HepG2 (cell line): ENCODE data around the gene MUC4. TPM values are rescaled to one million over a fixed set of nuclear protein-coding genes. Genes with fewer than 3 reads are reported as not detected.

Experiments
- ATF1 ChIP-seq: IDR thresholded peaks from 2 replicates; pipeline ENCODE4 v1.6.1; 2016; ENCODE audit warnings: mild to moderate bottlenecking, control low read depth
- CENPX ChIP-seq: sonication (generic); formaldehyde crosslinking; IDR thresholded peaks from 2 replicates; pipeline ENCODE4 v1.9.0; 2021; ENCODE audit warnings: mild to moderate bottlenecking, missing genetic modification reagents, moderate library complexity
- EZH2 ChIP-seq: conservative IDR thresholded peaks from 2 replicates; pipeline ENCODE4 v1.6.1; 2012; ENCODE audit warnings: mild to moderate bottlenecking, low read depth, low read length, moderate library complexity
- HOXA3 ChIP-seq: sonication (generic); formaldehyde crosslinking; IDR thresholded peaks from 2 replicates; pipeline ENCODE4 v1.5.0; 2020; ENCODE audit warnings: missing genetic modification reagents
- KMT2A ChIP-seq: sonication (generic); formaldehyde crosslinking; IDR thresholded peaks from 2 replicates; pipeline ENCODE4 v1.4.0; 2020; ENCODE audit warnings: missing genetic modification reagents
- LCORL ChIP-seq, 2 experiments: fragments of 450-650 bp in 1 of 2; sonication (generic) in 1 of 2; formaldehyde crosslinking in 1 of 2; IDR thresholded peaks; 2 replicates each; pipeline versions ENCODE4 v1.5.0 to v1.6.1; 2017 to 2020; ENCODE audit warnings: antibody characterized with exemption in 1 of 2, missing genetic modification reagents in 1 of 2
- MIXL1 ChIP-seq: IDR thresholded peaks from 2 replicates; pipeline ENCODE4 v1.6.1; 2016
- MXD4 ChIP-seq: IDR thresholded peaks from 2 replicates; pipeline ENCODE4 v1.6.1; 2016; ENCODE audit warnings: mild to moderate bottlenecking, missing biosample characterization, missing genetic modification reagents
- MYC ChIP-seq: sonication (generic); formaldehyde crosslinking; IDR thresholded peaks from 2 replicates; pipeline ENCODE4 v1.9.0; 2021; ENCODE audit warnings: missing genetic modification reagents, borderline replicate concordance
- NFYB ChIP-seq: sonication (generic); formaldehyde crosslinking; IDR thresholded peaks from 2 replicates; pipeline ENCODE4 v1.4.0; 2020; ENCODE audit warnings: missing genetic modification reagents
- NR3C1 ChIP-seq: sonication (generic); formaldehyde crosslinking; IDR thresholded peaks from 2 replicates; pipeline ENCODE4 v1.4.0; 2020; ENCODE audit warnings: missing genetic modification reagents
- POLR2AphosphoS5 ChIP-seq: IDR thresholded peaks from 2 replicates; pipeline ENCODE4 v1.6.1; 2012; ENCODE audit warnings: low read depth, low read length
- RORA ChIP-seq: sonication (generic); formaldehyde crosslinking; IDR thresholded peaks from 2 replicates; pipeline ENCODE4 v1.5.0; 2020; ENCODE audit warnings: mild to moderate bottlenecking, missing genetic modification reagents, moderate library complexity
- SIN3A ChIP-seq: IDR thresholded peaks from 2 replicates; pipeline ENCODE4 v1.6.1; 2011; ENCODE audit warnings: low read depth, mild to moderate bottlenecking, control low read depth, low read length, borderline replicate concordance
- SOX5 ChIP-seq: IDR thresholded peaks from 2 replicates; pipeline ENCODE4 v1.6.1; 2016; ENCODE audit warnings: borderline replicate concordance
- YEATS4 ChIP-seq: sonication (generic); formaldehyde crosslinking; IDR thresholded peaks from 2 replicates; pipeline ENCODE4 v1.4.0; 2020; ENCODE audit warnings: missing genetic modification reagents, borderline replicate concordance
- ZBTB42 ChIP-seq: sonication (generic); formaldehyde crosslinking; IDR thresholded peaks from 2 replicates; pipeline ENCODE4 v1.5.0; 2020; ENCODE audit warnings: mild to moderate bottlenecking, missing genetic modification reagents
- ZNF235 ChIP-seq: sonication (generic); formaldehyde crosslinking; IDR thresholded peaks from 2 replicates; pipeline ENCODE4 v1.8.1; 2023; ENCODE audit warnings: mild to moderate bottlenecking, missing genetic modification reagents, borderline replicate concordance
- ZNF644 ChIP-seq: IDR thresholded peaks from 2 replicates; pipeline ENCODE4 v1.6.1; 2016; ENCODE audit warnings: low read depth
- ZNF772 ChIP-seq: sonication (generic); formaldehyde crosslinking; IDR thresholded peaks from 2 replicates; pipeline ENCODE4 v1.5.0; 2020; ENCODE audit warnings: mild to moderate bottlenecking, missing genetic modification reagents
- polyA plus RNA-seq, 8 experiments: library from polyadenylated mRNA; depleted of rRNA in 3 of 8; stranded (reverse) in 7 of 8; unstranded in 1 of 8; fragments of >200 nt; fragmentation: Illumina TruSeq in 4 of 8; extraction: Trizol in 4 of 8; gene quantifications; 2 replicates each; pipeline versions ENCODE4 v1.2.1 to v1.2.3, GENCODE V29; 2011 to 2016; ENCODE audit warnings: low read depth in 4 of 8, missing spikeins in 1 of 8, mixed read lengths in 1 of 8; ENCODE audit not compliant: insufficient read depth in 1 of 8
- total RNA-seq, 5 experiments: library from RNA; depleted of rRNA; stranded (reverse); fragments of >200 nt; fragmentation: Illumina TruSeq; extraction: Trizol; gene quantifications; 2 replicates each; pipeline ENCODE4 v1.2.3, GENCODE V29; 2016; ENCODE audit warnings: low read depth in 1 of 5
- TF ChIP-seq, protein P1 (sequence below): sonication (generic); formaldehyde crosslinking; IDR thresholded peaks from 2 replicates; pipeline ENCODE4 v1.9.0; 2021; ENCODE audit warnings: mild to moderate bottlenecking, missing genetic modification reagents
- TF ChIP-seq, protein P2 (sequence below), 2 experiments: fragments of 450-650 bp in 1 of 2; sonication (generic) in 1 of 2; formaldehyde crosslinking; IDR thresholded peaks; 2 replicates each; pipeline versions ENCODE4 v1.5.0 to v1.8.0; 2020 to 2022; ENCODE audit warnings: mild to moderate bottlenecking in 1 of 2, missing genetic modification reagents in 1 of 2
- TF ChIP-seq, protein P3 (sequence below): IDR thresholded peaks from 2 replicates; pipeline ENCODE4 v1.6.1; 2018; ENCODE audit warnings: missing genetic modification reagents, mild to moderate bottlenecking, missing compliant biosample characterization

MUC4 gene
- total and polyA plus RNA-seq, 2 of the 13 experiments (the other 11 are each of a cell fraction or from before 2014, with no cell fraction given): not detected

DNA sequence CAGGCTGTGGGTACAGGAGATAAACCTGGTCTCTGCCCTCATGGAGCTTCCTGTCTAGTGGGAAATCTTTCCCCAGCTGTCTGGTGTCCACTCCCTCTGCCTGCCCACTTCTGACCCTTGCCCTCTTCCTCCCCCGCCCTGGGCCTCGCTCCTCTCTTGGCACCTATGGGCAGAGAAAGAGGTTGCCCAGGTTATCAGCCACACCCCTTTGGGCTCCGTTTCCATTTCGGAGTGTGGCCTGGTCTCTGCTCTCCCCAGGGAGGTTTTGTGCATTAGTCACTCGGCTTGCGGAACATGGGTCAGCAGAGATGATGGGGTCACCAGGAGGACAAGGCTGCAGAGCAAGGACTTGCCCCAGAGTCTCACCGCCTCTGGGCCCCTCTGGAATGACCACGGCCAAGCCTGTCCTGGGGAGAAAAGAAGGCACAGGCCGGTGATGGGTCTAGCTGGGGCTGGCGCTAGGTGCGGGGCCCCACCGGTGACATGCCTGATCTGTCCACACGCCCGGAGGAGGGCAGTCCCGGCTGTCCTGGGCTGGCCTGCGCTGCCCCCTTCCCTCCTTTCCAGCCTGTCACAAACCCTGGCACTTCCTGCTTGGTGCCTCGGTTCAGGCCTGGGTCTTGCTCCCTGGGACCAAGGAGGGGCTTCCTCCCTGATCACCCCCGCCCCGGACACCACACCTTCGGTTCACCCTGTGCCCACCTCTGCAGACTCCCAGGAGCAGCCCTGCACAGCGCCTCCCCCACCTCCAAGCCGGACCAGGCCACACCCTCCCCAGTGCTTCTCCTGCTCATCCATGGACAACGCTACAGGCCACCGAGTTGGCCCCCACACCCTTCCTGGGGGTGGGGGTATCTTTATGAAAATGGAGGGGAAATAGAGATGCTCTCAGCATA is 35.6 kb upstream of the MUC4 start (continued):
- TF ChIP-seq, protein P1, sequence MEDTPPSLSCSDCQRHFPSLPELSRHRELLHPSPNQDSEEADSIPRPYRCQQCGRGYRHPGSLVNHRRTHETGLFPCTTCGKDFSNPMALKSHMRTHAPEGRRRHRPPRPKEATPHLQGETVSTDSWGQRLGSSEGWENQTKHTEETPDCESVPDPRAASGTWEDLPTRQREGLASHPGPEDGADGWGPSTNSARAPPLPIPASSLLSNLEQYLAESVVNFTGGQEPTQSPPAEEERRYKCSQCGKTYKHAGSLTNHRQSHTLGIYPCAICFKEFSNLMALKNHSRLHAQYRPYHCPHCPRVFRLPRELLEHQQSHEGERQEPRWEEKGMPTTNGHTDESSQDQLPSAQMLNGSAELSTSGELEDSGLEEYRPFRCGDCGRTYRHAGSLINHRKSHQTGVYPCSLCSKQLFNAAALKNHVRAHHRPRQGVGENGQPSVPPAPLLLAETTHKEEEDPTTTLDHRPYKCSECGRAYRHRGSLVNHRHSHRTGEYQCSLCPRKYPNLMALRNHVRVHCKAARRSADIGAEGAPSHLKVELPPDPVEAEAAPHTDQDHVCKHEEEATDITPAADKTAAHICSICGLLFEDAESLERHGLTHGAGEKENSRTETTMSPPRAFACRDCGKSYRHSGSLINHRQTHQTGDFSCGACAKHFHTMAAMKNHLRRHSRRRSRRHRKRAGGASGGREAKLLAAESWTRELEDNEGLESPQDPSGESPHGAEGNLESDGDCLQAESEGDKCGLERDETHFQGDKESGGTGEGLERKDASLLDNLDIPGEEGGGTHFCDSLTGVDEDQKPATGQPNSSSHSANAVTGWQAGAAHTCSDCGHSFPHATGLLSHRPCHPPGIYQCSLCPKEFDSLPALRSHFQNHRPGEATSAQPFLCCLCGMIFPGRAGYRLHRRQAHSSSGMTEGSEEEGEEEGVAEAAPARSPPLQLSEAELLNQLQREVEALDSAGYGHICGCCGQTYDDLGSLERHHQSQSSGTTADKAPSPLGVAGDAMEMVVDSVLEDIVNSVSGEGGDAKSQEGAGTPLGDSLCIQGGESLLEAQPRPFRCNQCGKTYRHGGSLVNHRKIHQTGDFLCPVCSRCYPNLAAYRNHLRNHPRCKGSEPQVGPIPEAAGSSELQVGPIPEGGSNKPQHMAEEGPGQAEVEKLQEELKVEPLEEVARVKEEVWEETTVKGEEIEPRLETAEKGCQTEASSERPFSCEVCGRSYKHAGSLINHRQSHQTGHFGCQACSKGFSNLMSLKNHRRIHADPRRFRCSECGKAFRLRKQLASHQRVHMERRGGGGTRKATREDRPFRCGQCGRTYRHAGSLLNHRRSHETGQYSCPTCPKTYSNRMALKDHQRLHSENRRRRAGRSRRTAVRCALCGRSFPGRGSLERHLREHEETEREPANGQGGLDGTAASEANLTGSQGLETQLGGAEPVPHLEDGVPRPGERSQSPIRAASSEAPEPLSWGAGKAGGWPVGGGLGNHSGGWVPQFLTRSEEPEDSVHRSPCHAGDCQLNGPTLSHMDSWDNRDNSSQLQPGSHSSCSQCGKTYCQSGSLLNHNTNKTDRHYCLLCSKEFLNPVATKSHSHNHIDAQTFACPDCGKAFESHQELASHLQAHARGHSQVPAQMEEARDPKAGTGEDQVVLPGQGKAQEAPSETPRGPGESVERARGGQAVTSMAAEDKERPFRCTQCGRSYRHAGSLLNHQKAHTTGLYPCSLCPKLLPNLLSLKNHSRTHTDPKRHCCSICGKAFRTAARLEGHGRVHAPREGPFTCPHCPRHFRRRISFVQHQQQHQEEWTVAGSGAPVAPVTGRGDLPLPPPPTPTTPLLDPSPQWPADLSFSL: no peak
- no peak for TF ChIP-seq KMT2A
- no peak for TF ChIP-seq HOXA3 (CRISPR knock-in tag)
- TF ChIP-seq ZBTB42: no peak
- TF ChIP-seq LCORL (IDR thresholded peaks at IDR 0.05): no peak
- peak; percentile 63; the same call in 1 of the 2 replicates for TF ChIP-seq LCORL (CRISPR knock-in tag; IDR thresholded peaks at IDR 0.05)
- TF ChIP-seq EZH2: no peak
- no peak for TF ChIP-seq RORA (CRISPR knock-in tag)
- 0 out of 2 replicates have a peak, but pooled peaks have one; percentile 21 for TF ChIP-seq ZNF772 (CRISPR knock-in tag)
- TF ChIP-seq MIXL1 (CRISPR knock-in tag): no peak
- TF ChIP-seq MYC (CRISPR knock-in tag): no peak
- TF ChIP-seq, protein P2, sequence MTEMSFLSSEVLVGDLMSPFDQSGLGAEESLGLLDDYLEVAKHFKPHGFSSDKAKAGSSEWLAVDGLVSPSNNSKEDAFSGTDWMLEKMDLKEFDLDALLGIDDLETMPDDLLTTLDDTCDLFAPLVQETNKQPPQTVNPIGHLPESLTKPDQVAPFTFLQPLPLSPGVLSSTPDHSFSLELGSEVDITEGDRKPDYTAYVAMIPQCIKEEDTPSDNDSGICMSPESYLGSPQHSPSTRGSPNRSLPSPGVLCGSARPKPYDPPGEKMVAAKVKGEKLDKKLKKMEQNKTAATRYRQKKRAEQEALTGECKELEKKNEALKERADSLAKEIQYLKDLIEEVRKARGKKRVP (CRISPR knock-in tag; IDR thresholded peaks at IDR 0.05): no peak
- TF ChIP-seq, protein P3, sequence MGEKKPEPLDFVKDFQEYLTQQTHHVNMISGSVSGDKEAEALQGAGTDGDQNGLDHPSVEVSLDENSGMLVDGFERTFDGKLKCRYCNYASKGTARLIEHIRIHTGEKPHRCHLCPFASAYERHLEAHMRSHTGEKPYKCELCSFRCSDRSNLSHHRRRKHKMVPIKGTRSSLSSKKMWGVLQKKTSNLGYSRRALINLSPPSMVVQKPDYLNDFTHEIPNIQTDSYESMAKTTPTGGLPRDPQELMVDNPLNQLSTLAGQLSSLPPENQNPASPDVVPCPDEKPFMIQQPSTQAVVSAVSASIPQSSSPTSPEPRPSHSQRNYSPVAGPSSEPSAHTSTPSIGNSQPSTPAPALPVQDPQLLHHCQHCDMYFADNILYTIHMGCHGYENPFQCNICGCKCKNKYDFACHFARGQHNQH (CRISPR knock-in tag): no peak; the same call in 1 of the 2 replicates
- TF ChIP-seq ATF1 (CRISPR knock-in tag): no peak
- no peak for TF ChIP-seq MXD4
- TF ChIP-seq NR3C1 (CRISPR knock-in tag): no peak
- 0 out of 2 replicates have a peak, but pooled peaks have one; percentile 12 for TF ChIP-seq SOX5 (CRISPR knock-in tag)
- TF ChIP-seq YEATS4 (CRISPR knock-in tag): no peak
- no peak for TF ChIP-seq POLR2AphosphoS5
- no peak for TF ChIP-seq SIN3A
- no peak for TF ChIP-seq ZNF644
- no peak for TF ChIP-seq CENPX (CRISPR knock-in tag)
- TF ChIP-seq NFYB (CRISPR knock-in tag): no peak
- no peak for TF ChIP-seq ZNF235
